ENCODE results near the gene FGF10.

DNA sequence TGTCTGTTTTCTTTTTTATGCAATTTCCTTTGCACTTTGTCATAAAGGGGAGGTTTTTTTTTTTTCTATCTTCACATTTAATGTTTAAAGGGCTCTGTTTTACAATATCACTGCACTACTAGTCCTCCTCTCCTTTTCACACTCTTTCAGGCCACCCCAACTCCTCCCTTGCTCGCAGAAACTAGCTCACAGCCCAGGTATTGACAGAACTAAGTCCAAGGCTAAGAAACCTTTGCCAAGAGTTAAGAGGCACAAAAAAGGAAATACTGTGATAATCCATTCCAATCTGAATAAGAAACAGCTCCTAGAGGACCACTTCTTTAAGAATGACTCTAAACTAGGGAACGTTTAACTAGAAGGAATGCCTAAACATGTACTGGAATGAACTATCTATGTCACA is 1.1 kb upstream of the FGF10 start:
- TF ChIP-seq, protein P1, sequence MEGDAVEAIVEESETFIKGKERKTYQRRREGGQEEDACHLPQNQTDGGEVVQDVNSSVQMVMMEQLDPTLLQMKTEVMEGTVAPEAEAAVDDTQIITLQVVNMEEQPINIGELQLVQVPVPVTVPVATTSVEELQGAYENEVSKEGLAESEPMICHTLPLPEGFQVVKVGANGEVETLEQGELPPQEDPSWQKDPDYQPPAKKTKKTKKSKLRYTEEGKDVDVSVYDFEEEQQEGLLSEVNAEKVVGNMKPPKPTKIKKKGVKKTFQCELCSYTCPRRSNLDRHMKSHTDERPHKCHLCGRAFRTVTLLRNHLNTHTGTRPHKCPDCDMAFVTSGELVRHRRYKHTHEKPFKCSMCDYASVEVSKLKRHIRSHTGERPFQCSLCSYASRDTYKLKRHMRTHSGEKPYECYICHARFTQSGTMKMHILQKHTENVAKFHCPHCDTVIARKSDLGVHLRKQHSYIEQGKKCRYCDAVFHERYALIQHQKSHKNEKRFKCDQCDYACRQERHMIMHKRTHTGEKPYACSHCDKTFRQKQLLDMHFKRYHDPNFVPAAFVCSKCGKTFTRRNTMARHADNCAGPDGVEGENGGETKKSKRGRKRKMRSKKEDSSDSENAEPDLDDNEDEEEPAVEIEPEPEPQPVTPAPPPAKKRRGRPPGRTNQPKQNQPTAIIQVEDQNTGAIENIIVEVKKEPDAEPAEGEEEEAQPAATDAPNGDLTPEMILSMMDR (IDR thresholded peaks at IDR 0.05), result no peak
- TF ChIP-seq POLR2AphosphoS5 (IDR thresholded peaks at IDR 0.05; ENCODE audit: low read depth, low read length), result no peak

All from Panc1 (cell line).